ENCODE measurements around the gene ADARB1.

ADARB1 gene

DNA sequence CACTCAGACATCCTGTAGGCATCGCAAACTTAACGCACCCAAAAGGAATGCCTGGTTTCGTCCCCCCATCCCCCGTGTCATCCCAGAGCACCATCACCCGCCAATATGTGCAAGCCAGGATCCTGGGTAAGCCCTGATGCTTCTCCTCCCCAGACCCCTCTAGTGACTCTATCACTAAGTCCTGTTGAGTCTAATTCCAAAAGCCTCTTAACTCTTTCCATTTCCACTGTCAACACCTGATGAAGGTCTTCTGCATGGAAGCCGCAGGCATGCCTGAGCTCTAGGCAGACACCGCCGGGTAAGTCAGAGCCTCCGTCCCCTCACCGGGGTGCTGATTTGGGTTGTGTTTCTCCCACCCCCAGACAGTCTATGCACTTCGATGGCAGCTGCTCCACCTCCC lies 5.3 kb upstream of the ADARB1 start:
- no peaks in the 10 kb centered on the region for H3K27me3 ChIP-seq (ENCODE audit: insufficient read depth, poor library complexity, severe bottlenecking)
- DNase-seq (ENCODE audit: low spot score) (no peak), ATAC-seq (ENCODE audit: low read depth) (no peak)
- H3K4me1 ChIP-seq (ENCODE audit: insufficient read depth, poor library complexity, severe bottlenecking) = no peaks in the 10 kb centered on the region
- H3K27ac ChIP-seq (ENCODE audit: poor library complexity, severe bottlenecking) = no peak overlapping the region
- H3K36me3 ChIP-seq (ENCODE audit: low read depth) = no peaks in the 10 kb centered on the region
- no peaks in the 10 kb centered on the region for H3K9me3 ChIP-seq (ENCODE audit: severe bottlenecking)
- TF ChIP-seq, protein P1, sequence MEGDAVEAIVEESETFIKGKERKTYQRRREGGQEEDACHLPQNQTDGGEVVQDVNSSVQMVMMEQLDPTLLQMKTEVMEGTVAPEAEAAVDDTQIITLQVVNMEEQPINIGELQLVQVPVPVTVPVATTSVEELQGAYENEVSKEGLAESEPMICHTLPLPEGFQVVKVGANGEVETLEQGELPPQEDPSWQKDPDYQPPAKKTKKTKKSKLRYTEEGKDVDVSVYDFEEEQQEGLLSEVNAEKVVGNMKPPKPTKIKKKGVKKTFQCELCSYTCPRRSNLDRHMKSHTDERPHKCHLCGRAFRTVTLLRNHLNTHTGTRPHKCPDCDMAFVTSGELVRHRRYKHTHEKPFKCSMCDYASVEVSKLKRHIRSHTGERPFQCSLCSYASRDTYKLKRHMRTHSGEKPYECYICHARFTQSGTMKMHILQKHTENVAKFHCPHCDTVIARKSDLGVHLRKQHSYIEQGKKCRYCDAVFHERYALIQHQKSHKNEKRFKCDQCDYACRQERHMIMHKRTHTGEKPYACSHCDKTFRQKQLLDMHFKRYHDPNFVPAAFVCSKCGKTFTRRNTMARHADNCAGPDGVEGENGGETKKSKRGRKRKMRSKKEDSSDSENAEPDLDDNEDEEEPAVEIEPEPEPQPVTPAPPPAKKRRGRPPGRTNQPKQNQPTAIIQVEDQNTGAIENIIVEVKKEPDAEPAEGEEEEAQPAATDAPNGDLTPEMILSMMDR (IDR thresholded peaks at IDR 0.05; ENCODE audit: poor library complexity, severe bottlenecking) = no peak
- no peak overlapping the region for H3K4me3 ChIP-seq (ENCODE audit: severe bottlenecking)

DNA sequence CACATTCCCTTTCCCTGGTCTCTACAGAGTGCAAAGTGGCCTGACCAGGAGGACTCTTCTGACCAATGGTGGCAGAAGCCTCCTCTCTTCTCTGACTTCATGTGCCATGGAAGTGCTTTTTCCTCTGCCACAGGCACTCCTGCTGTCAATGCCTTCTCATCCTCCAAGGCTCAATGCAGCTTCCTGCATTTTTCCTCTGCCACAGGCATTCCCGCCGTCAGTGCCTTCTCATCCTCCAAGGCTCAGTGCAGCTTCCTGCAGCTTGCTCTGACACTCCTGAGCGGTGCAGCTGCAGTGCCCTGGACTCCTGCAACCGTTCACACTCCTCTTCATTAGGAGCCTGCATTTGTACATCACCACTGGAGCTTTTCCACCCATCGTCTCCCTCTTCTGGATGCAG lies 4.7 kb upstream of the ADARB1 start:
- Histone ChIP-seq H3K27me3 (ENCODE audit: insufficient read depth, poor library complexity, severe bottlenecking) (no peaks in the 10 kb centered on the region), H3K9me3 (ENCODE audit: severe bottlenecking) (no peaks in the 10 kb centered on the region), H3K36me3 (ENCODE audit: low read depth) (no peaks in the 10 kb centered on the region), H3K4me3 (ENCODE audit: severe bottlenecking) (no peak overlapping the region), H3K27ac (ENCODE audit: poor library complexity, severe bottlenecking) (no peak overlapping the region), H3K4me1 (ENCODE audit: insufficient read depth, poor library complexity, severe bottlenecking) (no peaks in the 10 kb centered on the region)
- ATAC-seq (ENCODE audit: low read depth) (no peak), DNase-seq (ENCODE audit: low spot score) (no peak)
- TF ChIP-seq, protein P1 (IDR thresholded peaks at IDR 0.05; ENCODE audit: poor library complexity, severe bottlenecking) = no peak

DNA sequence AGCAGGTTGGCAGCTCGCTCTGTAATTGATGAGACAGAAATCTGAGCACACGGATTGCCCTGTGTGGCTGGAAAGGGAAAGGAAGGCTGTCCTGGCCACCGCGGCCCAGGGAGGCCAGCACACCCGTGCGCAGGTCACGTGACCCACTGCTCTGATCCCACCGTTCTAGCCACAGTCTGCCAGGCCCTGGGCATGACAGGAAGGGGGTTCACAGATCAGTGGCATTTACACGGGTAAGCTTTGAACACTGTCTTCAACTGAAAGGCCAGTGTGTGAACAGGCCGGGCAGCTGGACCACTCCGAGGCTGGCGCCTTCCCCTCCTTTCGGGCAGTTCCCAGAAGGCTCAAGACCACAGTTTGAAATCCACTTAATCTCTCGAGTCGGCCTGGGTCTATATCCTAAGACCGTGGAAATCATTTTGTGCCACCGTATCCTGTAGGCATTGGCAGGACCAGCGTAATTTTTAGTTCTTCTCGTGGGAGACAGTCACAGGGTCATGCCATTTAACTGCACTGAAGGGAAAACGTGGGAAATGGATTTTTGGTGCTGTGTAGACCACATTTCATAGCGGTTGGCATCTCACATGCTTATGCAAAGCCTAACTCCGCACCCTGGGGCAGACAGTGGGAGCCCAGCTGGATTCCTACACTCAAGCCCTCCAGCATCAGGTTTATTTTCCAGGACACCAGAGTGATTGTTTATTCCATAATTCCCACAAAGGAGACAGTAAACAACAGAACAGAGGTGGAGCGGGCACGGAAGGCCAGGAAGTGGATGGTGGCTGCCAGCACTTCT lies 3.1 kb upstream of the ADARB1 start:
- Histone ChIP-seq H3K27me3 (ENCODE audit: insufficient read depth, poor library complexity, severe bottlenecking) (no peaks in the 10 kb centered on the region), H3K4me3 (ENCODE audit: severe bottlenecking) (no peak overlapping the region), H3K27ac (ENCODE audit: poor library complexity, severe bottlenecking) (no peak overlapping the region), H3K4me1 (ENCODE audit: insufficient read depth, poor library complexity, severe bottlenecking) (no peaks in the 10 kb centered on the region), H3K36me3 (ENCODE audit: low read depth) (no peaks in the 10 kb centered on the region), H3K9me3 (ENCODE audit: severe bottlenecking) (no peaks in the 10 kb centered on the region)
- DNase-seq (ENCODE audit: low spot score) (no peak), ATAC-seq (ENCODE audit: low read depth) (no peak)
- TF ChIP-seq, protein P1 (IDR thresholded peaks at IDR 0.05; ENCODE audit: poor library complexity, severe bottlenecking) = no peak

DNA sequence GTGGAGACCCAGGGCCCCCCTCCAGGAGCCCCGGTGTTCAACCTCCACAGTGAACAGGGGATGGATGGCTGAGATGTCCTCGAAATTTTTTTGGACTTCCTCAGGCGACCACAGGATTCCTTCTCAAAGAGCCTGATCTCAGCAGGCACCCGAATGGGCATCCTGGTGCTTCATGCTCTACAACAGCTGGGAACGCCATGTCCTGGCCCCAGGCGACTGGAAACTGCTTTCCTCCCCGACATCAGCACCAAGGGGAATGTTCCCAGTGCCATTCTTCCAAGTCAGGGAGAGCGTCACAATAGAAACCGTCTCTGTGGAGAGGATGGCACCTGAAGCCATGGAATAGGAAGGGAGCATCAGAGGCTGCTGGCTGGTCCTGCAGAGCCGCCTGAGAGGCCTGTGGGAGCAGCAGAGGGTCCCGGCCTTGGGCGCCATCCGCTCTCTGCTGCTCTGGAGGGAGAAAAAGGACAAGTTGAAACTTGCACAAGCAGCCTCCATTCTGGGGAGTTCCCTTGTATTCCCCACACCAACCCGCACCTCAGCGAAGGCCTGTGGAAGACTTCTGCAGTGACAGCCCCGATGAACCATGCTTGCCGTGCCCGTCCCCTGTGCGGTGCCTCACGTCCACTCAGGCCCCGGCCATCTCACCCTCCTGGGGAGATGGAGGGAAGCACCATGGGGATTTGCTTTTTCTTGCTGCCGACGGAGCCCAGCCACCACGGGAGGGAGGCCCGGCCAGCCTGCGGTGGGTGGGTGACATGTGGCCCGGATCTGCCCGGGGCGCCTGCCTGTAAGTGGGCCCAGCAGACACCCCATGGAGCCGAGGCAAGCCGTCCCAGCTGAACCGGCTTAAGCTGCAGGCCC lies 2.3 kb upstream of the ADARB1 start:
- Histone ChIP-seq H3K9me3 (ENCODE audit: severe bottlenecking) (no peaks in the 10 kb centered on the region), H3K4me3 (ENCODE audit: severe bottlenecking) (no peak overlapping the region), H3K27ac (ENCODE audit: poor library complexity, severe bottlenecking) (no peak overlapping the region), H3K4me1 (ENCODE audit: insufficient read depth, poor library complexity, severe bottlenecking) (no peaks in the 10 kb centered on the region), H3K36me3 (ENCODE audit: low read depth) (no peaks in the 10 kb centered on the region), H3K27me3 (ENCODE audit: insufficient read depth, poor library complexity, severe bottlenecking) (no peaks in the 10 kb centered on the region)
- no peak for ATAC-seq (ENCODE audit: low read depth)
- TF ChIP-seq, protein P1 (IDR thresholded peaks at IDR 0.05; ENCODE audit: poor library complexity, severe bottlenecking) = no peak
- no peak for DNase-seq (ENCODE audit: low spot score)

Measured in RWPE2 (cell line).